Panc1 (cell line): ENCODE data around the gene STARD9. TPM values are rescaled to one million over a fixed set of nuclear protein-coding genes. Genes with fewer than 3 reads are reported as not detected.

ENCODE experiments used
- ATAC-seq: fragments of 200-7000 bp; cut with Tn5 transposase; 2 replicates; pipeline ENCODE4 v1.9.1; 2020; ENCODE audit warnings: mild to moderate bottlenecking, moderate library complexity
- BruUV-seq: library from RNA; stranded (reverse); fragments of 400-500 nt; replicated peaks from 2 replicates; lab custom pipeline; 2021; lab: Mats Ljungman, UMichigan
- CTCF ChIA-PET: fragments of 300-600 bp; sonication (Branson Sonifier 250); formaldehyde crosslinking; loops from one replicate; lab custom pipeline; 2022; ENCODE audit warnings: antibody characterized with exemption; lab: Charles Lee
- POLR2A ChIA-PET: fragments of 300-600 bp; sonication (Branson Sonifier 250); formaldehyde crosslinking; loops from one replicate; lab custom pipeline; 2022; ENCODE audit warnings: antibody characterized with exemption; lab: Charles Lee
- DNase-seq: peaks from one replicate; pipeline ENCODE4 v3.0.0-alpha.2; 2010; ENCODE audit warnings: low read depth, low spot score
- H3K27ac ChIP-seq: 2 replicates; pipeline ENCODE4 v1.5.1; 2011; ENCODE audit warnings: mild to moderate bottlenecking, low read length, inconsistent platforms
- H3K27me3 ChIP-seq: fragments of 200-500 bp; sonication (Bioruptor generic); 2 replicates; pipeline ENCODE4 v1.6.0; 2014; ENCODE audit warnings: low read length, inconsistent platforms; ENCODE audit not compliant: control insufficient read depth, insufficient read depth
- H3K36me3 ChIP-seq: fragments of 200-500 bp; sonication (Bioruptor generic); 2 replicates; pipeline ENCODE4 v1.5.1; 2014; ENCODE audit warnings: inconsistent platforms, mild to moderate bottlenecking, low read length, moderate library complexity; ENCODE audit not compliant: control insufficient read depth, insufficient read depth
- H3K4me1 ChIP-seq: 2 replicates; pipeline ENCODE4 v1.5.1; 2011; ENCODE audit warnings: inconsistent platforms, mild to moderate bottlenecking, low read length, moderate library complexity; ENCODE audit not compliant: control insufficient read depth, insufficient read depth
- H3K4me3 ChIP-seq, 2 experiments: 2 replicates each; pipeline ENCODE4 v1.5.1; 2011 to 2012; ENCODE audit warnings: low read depth in 2 of 2, low read length in 2 of 2, mild to moderate bottlenecking in 2 of 2, inconsistent platforms in 1 of 2, moderate library complexity in 1 of 2
- H3K9me3 ChIP-seq: fragments of 200-500 bp; sonication (Bioruptor generic); 2 replicates; pipeline ENCODE4 v1.5.1; 2014; ENCODE audit warnings: low read depth, mild to moderate bottlenecking, inconsistent platforms, low read length, moderate library complexity; ENCODE audit not compliant: control insufficient read depth, insufficient read depth
- POLR2AphosphoS5 ChIP-seq: IDR thresholded peaks from 2 replicates; pipeline ENCODE4 v1.6.1; 2012; ENCODE audit warnings: mild to moderate bottlenecking, low read depth, low read length, moderate library complexity
- SIN3A ChIP-seq: IDR thresholded peaks from 2 replicates; pipeline ENCODE4 v1.6.1; 2012; ENCODE audit warnings: low read depth, mild to moderate bottlenecking, low read length, moderate library complexity, borderline replicate concordance; ENCODE audit not compliant: insufficient read depth
- TCF7L2 ChIP-seq: IDR thresholded peaks from 2 replicates; pipeline ENCODE4 v1.6.1; 2011; ENCODE audit warnings: mild to moderate bottlenecking, low read depth, low read length, inconsistent platforms
- in situ Hi-C: cut with HindIII; loops from 2 replicates; pipeline ENCODE4 v1.10.0; 2016; ENCODE audit warnings: low sequenced_read_pairs, low pct_unique_long_range_greater_than_20kb
- intact Hi-C: fragments of 100-400 bp; cut with micrococcal nuclease; formaldehyde crosslinking; loops from one replicate; pipeline ENCODE4 v1.10.0; 2022; ENCODE audit not compliant: unreplicated experiment
- total RNA-seq: library from RNA; stranded (reverse); gene quantifications from one replicate; pipeline ENCODE4 v1.2.1, GENCODE V29; 2021; ENCODE audit not compliant: unreplicated experiment
- TF ChIP-seq, protein P1 (sequence below): fragments of 450-650 bp; IDR thresholded peaks from 2 replicates; pipeline ENCODE4 v1.5.1; 2017; ENCODE audit warnings: mild to moderate bottlenecking
- TF ChIP-seq, protein P2 (sequence below), 2 experiments: IDR thresholded peaks; 2 replicates each; pipeline ENCODE4 v1.6.1; 2011 to 2012; ENCODE audit warnings: low read depth in 2 of 2, control low read depth in 1 of 2, low read length in 1 of 2, mild to moderate bottlenecking in 1 of 2, moderate library complexity in 1 of 2; ENCODE audit not compliant: insufficient read depth in 1 of 2

Gene STARD9
- total RNA-seq, 1 experiment from 2014 or later = 13.4 TPM

DNA sequence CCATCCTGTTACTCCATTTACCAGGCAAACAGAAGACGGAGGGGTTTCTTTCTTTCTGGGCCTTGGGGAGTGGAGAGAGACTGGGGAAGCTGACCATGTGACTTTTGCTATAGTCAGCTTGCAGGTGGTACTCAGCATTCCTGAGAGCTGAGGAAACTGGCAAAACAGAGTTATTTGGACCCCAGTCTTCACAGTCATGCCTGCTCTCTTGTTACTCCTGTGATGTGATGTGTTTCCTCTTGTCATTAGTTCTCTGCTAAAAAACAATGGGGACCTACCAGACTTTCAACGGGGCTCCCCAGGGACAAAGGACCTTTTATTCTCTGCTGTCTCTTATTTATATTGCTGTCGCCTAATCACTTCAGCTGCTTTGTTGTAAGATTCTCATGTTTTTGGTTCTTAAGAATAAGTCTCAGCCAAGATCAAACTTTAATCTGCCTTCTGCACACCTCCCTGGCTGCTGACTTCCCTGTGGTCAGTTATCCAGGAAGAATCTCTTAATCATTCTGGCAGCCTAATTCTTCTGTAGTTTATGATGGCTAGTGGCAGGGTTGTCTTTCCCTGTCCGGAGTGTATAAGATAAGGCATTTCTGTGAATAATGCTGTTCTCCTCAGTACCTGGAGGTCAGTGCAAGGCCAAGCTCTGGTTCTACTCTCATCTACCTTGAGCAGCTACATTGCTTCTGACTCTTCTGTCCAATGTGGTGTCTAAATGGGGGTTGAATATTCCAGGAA lies 8.8 kb downstream of the STARD9 start:
- Histone ChIP-seq H3K27me3 (no peaks in the 10 kb centered on the region), H3K4me1 (peaks cover 16% of the 10 kb centered on the region), H3K36me3 (no peaks in the 10 kb centered on the region), H3K4me3 (no peak overlapping the region), H3K9me3 (no peaks in the 10 kb centered on the region), H3K27ac (no peak overlapping the region)
- DNase-seq (no peak), ATAC-seq (no peak)
- in situ Hi-C loops (no loop called here), intact Hi-C loops (no loop called here)
- POLR2A ChIA-PET = no interaction called here
- TF ChIP-seq POLR2AphosphoS5 (no peak), TCF7L2 (no peak), SIN3A (no peak)
- TF ChIP-seq, protein P1, sequence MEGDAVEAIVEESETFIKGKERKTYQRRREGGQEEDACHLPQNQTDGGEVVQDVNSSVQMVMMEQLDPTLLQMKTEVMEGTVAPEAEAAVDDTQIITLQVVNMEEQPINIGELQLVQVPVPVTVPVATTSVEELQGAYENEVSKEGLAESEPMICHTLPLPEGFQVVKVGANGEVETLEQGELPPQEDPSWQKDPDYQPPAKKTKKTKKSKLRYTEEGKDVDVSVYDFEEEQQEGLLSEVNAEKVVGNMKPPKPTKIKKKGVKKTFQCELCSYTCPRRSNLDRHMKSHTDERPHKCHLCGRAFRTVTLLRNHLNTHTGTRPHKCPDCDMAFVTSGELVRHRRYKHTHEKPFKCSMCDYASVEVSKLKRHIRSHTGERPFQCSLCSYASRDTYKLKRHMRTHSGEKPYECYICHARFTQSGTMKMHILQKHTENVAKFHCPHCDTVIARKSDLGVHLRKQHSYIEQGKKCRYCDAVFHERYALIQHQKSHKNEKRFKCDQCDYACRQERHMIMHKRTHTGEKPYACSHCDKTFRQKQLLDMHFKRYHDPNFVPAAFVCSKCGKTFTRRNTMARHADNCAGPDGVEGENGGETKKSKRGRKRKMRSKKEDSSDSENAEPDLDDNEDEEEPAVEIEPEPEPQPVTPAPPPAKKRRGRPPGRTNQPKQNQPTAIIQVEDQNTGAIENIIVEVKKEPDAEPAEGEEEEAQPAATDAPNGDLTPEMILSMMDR = no peak
- TF ChIP-seq, protein P2, sequence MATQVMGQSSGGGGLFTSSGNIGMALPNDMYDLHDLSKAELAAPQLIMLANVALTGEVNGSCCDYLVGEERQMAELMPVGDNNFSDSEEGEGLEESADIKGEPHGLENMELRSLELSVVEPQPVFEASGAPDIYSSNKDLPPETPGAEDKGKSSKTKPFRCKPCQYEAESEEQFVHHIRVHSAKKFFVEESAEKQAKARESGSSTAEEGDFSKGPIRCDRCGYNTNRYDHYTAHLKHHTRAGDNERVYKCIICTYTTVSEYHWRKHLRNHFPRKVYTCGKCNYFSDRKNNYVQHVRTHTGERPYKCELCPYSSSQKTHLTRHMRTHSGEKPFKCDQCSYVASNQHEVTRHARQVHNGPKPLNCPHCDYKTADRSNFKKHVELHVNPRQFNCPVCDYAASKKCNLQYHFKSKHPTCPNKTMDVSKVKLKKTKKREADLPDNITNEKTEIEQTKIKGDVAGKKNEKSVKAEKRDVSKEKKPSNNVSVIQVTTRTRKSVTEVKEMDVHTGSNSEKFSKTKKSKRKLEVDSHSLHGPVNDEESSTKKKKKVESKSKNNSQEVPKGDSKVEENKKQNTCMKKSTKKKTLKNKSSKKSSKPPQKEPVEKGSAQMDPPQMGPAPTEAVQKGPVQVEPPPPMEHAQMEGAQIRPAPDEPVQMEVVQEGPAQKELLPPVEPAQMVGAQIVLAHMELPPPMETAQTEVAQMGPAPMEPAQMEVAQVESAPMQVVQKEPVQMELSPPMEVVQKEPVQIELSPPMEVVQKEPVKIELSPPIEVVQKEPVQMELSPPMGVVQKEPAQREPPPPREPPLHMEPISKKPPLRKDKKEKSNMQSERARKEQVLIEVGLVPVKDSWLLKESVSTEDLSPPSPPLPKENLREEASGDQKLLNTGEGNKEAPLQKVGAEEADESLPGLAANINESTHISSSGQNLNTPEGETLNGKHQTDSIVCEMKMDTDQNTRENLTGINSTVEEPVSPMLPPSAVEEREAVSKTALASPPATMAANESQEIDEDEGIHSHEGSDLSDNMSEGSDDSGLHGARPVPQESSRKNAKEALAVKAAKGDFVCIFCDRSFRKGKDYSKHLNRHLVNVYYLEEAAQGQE (IDR thresholded peaks at IDR 0.05; ENCODE audit: insufficient read depth in 1 of 2, low read depth in 2 of 2, low read length in 1 of 2) = no peak
- CTCF ChIA-PET = no interaction called here
- BruUV-seq = no TSS peak

DNA sequence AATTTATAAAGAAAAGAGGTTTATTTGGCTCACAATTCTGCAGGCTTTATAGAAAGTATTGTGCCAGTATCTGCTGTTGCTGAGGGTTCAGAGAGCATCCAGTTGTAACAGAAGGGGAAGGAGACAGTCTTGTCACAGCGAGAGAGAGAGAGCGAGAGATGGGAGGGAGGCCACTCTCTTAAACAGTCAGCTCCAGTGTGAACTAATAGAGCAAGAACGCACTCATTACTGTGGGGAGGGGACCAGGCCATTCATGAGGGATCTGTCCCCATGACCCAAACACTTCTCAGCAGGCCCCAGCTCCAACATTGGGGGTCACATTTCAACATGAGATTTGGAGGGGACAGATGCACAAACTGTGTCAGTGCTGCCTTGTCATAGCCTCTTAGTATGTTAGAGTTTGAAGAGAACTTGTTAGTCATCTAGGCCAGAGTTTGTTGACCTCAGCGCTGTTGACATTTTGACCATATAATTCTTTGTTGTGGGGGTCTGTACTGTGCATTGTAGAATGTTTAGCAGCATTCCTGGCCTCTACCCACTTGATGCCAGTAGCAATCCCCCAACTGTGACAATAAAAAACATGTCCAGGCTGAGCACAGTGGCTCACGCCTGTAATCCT lies 15.3 kb downstream of the STARD9 start:
- Histone ChIP-seq H3K4me1 (no peaks in the 10 kb centered on the region), H3K9me3 (no peaks in the 10 kb centered on the region), H3K36me3 (no peaks in the 10 kb centered on the region), H3K27me3 (no peaks in the 10 kb centered on the region), H3K27ac (no peak overlapping the region), H3K4me3 (no peak overlapping the region)
- intact Hi-C loops (no loop called here), in situ Hi-C loops (no loop called here)
- no TSS peak for BruUV-seq
- CTCF ChIA-PET = interaction anchor here (0.7 kb wide), 2 partner anchors 53 to 318 kb away, joined by 5 read pairs; no protein-coding TSS in a partner anchor
- no peak for TF ChIP-seq TCF7L2
- no peak for TF ChIP-seq POLR2AphosphoS5
- no peak for TF ChIP-seq SIN3A
- TF ChIP-seq, protein P2 (IDR thresholded peaks at IDR 0.05; ENCODE audit: insufficient read depth in 1 of 2, low read depth in 2 of 2, low read length in 1 of 2) = no peak
- TF ChIP-seq, protein P1 = no peak
- POLR2A ChIA-PET = interaction anchor here (1.0 kb wide), 1 partner anchor 11 kb away, joined by 5 read pairs; no protein-coding TSS in a partner anchor
- no peak for ATAC-seq
- no peak for DNase-seq
